NCI-H2081 treated with DMSO at 0.1 percent for 48 hours (cell line): Measurements from ENCODE around the gene PPP4R3B.
"Not testable (repeated sequence)": the region's sequence is repeated elsewhere in the genome, so short reads cannot be mapped to it uniquely, and the experiment has no call there.

Experiments used
- DNase-seq: peaks from one replicate; lab custom pipeline; 2025; lab: John Stamatoyannopoulos, UW

The PPP4R3B gene

GRCh38 chr2:55617175-55618024 is at the start of gene PPP4R3B:
PPP4R3B (minus strand) TSS chr2:55617622; CDS start chr2:55617285, 337 bp downstream.
- peak; percentile 99 for DNase-seq

DNA sequence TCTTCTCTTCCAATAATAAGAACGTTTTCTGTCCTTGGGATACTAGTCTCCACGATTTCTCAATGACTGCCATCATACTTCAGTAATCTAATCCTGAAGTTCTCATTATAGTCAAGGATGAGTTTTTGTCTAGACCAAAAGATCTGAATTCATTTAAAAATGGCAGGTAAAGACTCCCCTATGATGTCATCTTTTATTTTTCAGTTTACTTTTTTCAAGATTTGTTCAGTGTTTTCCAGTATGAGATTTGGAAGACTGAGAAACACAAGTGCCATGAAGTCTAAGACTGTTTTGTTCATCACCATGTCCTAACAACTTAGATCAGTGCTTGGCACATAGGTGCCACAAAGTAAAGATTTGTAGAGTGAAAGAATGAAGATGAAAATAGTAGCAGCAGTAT is 35.8 kb upstream of the PPP4R3B start:
- DNase-seq, result no peak

- no peak for DNase-seq
Observed at GRCh38 chr2:55649211-55649610, 31.8 kb upstream of the PPP4R3B start.

- DNase-seq, result no peak
Observed at GRCh38 chr2:55636831-55637230, 19.4 kb upstream of the PPP4R3B start.

DNA sequence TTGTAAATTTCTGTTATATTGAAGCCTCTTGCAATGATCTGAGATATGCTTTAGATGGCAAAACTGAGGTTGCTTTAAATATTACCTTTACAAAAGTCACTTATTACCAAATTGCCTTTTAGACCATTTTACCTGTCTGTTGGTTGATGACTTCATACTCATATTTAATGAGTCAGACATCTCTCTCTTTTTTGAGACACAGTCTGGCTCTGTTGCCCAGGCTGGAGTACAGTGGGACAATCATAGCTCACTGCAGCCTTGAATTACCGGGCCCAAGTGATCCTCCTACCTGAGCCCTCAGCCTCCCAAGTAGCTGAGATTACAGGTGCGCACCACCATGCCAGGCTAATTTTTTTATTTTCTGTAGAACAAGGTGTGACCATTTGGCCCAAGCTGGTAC is 11.5 kb upstream of the PPP4R3B start:
- DNase-seq, result no peak

GRCh38 chr2:55627915-55628314 is 10.5 kb upstream of the PPP4R3B start:
- DNase-seq, result no peak

DNA sequence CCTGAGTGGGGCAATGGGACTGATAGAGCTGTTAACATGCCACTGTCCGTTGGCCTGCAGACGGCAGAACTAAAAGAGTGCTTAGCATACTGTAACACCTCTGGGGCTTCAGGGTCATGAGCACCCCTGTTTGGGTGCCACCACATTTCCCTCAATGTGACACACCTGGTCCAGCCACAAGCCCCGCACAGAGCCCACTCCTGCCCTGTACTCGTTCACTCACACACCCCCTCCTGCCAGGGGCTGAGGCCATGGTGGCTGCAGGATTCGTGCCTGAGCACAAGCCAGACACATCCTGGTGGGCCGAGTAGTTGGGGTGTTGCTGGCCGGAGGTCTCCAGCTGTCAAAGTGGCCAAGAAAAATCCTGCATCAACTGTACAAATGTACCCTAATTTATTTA is 4.4 kb upstream of the PPP4R3B start:
- no peak for DNase-seq

- no peak for DNase-seq
Observed at GRCh38 chr2:55620123-55620779, 2.8 kb upstream of the PPP4R3B start.

- DNase-seq, result no peak
Observed at GRCh38 chr2:55618275-55619055, 1.0 kb upstream of the PPP4R3B start.

GRCh38 chr2:55618025-55618274 is 528 bp upstream of the PPP4R3B start:
- no peak for DNase-seq

DNA sequence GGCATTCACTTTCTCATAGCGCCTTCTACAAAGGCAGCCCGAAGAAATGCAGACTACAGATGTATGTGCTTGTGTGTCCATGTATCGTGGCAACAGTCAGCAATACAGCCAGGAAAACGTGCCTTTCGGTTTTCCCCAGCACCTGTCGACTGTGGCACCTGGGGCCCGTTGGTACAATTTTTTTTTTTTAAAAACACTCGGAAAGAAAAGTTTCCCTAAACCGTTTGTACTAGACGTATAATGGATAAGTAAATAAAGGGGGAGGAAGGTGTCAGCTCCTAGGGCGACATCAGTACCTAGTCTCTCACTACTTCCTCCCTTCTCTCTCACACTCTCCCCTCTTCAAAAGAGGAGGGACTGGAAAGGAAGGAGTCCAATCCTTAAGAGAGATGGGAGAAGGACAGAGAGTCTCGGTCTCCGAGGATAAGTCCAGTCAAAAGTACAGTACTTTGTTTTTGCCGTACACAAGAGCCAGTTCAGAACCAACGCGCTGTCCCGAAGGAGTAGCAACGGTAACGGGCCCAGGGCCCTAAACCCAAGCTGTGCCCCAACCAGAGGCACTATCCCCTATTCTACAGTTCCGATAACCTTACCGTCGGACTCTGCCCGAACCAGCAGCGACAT is 759 bp downstream of the PPP4R3B start:
- no peak for DNase-seq

- DNase-seq, result no peak
Observed at GRCh38 chr2:55611997-55612396, 5.4 kb downstream of the PPP4R3B start.

- no peak for DNase-seq
Observed at GRCh38 chr2:55610954-55611743, 6.3 kb downstream of the PPP4R3B start.

GRCh38 chr2:55609938-55610578 is 7.4 kb downstream of the PPP4R3B start:
- no peak for DNase-seq

DNA sequence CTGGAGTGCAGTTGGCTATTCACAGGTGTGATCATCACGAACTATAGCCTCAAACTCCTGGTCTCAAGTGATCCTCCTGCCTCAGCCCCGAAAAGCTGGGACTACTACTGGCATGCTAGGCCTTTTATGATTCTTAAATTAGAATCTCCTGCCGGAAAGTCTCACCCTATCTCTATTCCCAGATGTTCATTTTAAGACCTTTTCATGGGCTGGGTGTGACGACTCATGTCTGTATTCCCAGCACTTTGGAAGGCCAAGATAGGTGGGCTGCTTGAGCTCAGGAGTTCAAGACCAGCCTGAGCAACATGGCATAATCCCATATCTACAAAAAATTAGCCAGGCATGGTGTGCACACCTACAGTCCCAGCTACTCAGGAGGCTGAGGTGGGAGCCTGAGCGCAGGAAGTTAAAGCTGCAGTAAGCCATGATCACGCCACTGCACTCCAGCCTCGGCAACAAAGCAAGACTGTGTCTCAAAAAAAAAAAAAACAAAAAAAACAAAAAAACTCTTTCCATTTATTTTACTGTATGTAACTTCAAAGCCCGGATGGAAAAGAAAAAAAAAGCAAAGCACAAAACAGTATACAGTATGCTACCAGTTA is 8.1 kb downstream of the PPP4R3B start:
- DNase-seq, result no peak

- DNase-seq, result no peak
Observed at GRCh38 chr2:55607717-55608116, 9.7 kb downstream of the PPP4R3B start.

DNA sequence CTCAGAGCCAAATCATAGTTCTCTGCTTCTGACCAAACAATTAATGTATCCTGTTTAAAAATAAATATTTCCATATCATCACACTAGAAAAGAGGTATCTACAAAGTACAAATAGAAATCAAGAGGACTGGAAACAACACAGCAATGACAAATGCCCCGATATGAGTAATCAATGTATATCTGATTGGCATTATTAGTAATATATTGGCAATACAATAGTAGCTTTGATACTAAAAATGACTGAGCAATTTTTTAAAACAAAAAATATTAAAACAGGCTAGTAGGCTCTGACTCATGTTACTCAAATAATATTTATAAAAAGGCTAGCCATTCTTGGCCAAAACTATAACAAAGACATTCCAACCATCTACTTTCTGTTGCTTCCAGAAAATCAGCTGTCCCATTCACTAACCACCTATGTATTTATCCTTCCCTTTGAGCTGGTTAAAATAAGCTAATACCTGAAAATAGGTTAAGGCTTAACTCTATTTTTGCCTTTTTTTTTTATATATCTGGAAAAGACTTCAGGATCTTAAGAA is 13.3 kb downstream of the PPP4R3B start:
- DNase-seq, result no peak

- no peak for DNase-seq
Observed at GRCh38 chr2:55601849-55602248, 15.6 kb downstream of the PPP4R3B start.

DNA sequence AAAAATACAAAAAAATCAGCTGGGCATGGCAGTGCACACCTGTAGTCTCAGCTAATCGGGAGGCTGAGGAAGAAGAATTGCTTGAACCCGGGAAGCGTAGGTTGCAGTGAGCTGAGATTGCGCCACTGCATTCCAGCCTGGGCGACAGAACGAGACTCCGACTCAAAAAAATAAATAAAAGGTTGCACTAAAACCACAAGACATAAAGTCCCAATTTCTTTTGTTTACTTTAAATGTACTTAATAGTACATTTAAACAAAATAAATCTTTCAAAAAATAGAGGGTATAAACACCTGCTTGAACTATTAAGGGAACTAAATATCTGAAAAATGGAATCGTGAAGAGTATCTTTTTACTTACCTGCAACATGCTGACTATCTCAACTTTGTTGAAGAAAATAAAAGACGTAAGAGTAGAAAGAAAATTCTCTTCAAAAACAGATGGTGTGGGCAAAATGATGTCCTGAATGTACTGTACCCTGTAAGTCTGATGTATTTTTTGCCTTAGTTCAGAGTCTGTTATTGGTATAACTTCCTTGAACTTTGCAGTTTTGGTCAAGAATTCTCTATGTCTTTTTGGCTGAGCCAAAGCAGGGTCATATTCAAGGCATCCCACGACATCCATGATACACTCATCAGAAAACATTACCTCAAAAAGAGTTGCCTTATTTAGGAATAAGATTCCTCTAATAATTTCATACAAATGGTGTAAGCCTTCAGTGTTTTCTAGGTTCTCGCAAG is 19.2 kb downstream of the PPP4R3B start:
- DNase-seq, result no peak

DNA sequence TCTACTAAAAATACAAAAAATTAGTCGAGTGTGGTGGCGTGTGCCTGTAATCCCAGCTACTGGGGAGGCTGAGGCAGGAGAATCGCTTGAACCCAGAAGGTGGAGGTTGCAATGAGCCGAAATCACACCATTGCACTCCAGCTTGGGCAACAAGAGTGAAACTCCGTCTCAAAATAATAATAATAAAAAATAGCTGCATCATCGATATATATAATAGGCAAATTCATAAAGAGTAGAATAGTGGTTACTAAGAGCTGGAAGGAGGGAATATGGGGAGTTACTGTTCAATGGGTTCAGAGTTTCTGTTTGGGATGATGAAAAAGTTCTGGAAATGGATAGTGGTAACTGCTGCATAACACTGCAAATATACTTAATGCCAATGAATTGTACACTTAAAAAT is 20.6 kb downstream of the PPP4R3B start:
- DNase-seq, result not testable (repeated sequence)
